GM12873 (cell line): ENCODE data around the gene TNS2.

ENCODE experiments used
- CTCF ChIP-seq: IDR thresholded peaks from 2 replicates; pipeline ENCODE4 v1.5.1; 2012; ENCODE audit warnings: low read depth, mild to moderate bottlenecking, moderate library complexity, low read length, control low read depth; ENCODE audit not compliant: insufficient read depth; ENCODE audit errors: missing control alignments

The TNS2 gene

DNA sequence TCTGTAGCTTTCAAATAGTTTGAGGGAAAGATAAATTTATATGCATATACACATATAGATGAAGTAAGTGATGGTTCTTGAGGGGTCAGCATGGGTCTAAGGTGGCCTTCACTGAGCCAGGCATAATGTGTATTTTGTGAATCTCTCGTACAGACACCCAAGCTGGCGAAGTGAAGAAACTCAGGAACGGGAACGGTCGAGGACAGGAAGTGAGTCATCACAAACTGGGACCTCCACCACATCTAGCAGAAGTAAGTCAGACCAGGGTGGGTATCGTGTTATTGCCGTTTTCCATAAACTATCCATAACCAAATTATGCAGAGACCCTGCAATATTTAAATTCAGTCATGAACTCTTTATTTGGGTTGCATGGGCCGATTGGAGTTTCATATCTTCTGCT is 15.4 kb upstream of the TNS2 start:
- TF ChIP-seq CTCF = no peak

- TF ChIP-seq CTCF = no peak
Measured at GRCh38 chr12:53036802-53037201, 13.1 kb upstream of the TNS2 start.

DNA sequence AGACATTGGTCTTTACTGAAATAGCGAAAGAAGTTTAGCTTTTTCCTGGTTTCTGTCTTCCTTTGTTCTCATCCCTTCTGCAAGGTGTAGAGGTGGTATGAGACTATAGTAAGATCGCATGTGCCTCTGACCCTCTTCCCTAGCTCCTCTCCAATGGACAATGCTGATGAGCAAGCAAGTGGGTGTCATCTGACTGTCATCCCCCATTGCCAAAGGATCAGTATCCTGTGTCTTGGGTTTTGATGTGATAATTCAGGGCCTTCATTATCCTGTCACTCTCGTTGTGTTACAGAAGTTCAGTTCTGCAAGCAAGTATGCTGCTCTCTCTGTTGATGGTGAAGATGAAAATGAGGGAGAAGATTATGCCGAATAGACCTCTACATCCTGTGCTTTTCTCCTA is 10.0 kb upstream of the TNS2 start:
- TF ChIP-seq CTCF = no peak

- no peak for TF ChIP-seq CTCF
Measured at GRCh38 chr12:53042607-53043454, 7.0 kb upstream of the TNS2 start.

DNA sequence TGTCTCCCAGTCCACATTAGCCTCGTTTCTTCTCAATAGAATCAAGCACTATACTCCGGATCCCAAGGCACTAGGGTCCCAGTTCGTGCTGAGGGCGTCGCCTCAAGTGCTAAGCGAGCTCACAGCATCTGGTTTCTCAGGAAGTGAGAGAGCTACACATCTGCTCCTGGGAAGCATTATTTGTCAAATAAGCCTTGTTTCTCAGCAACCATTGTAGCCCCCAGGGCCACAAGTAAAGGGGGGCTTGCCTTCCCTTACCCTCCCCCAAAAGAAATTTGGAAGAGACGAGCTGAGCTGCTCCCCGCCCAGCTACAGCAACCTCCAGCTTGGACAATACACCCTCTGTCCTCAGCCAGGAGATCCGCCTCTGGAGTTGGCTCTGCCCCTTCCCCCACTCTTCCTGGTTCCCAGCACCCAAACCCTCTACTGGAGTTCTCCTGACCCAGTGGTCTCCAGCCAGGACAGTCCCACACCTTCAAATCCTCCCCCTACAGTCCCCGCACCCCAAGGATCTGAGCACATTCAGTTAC is 5.7 kb upstream of the TNS2 start:
- no peak for TF ChIP-seq CTCF

DNA sequence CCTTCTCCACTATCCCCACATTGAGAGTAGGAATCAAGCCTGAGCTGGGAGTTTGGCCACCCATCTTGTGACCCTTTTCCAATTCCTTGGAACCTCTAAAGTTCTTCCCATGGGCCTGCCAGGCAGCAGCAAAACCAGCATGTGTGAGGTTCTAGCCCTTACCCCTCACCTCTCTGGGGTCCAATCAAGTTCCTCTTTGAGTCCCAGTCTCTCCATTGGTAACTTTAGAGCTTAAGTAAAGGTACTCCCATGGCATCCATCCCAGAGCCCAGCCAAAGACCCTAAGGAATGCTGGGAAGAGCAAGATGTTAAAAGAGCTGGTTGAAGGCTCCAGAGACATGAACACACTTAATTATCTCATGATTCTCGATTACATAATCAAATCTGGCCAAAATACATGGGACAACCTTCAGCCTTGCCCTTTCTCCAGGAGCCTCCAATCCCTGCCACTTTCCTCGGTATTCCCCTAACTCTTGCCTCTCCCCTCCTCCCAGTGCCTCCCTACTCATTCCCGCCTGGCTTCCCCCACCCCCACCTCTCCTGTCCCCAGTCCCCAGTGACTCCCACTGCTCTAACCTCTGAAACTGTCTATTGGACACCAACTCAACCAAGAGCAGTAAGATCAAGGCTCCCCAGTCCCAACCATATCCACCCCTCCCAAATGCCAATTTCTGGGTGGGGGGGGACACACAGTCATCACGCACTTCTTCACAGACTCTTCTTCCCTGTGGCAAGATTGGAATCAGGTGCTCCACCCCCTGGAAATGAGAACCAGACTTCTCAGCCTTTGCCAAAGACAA is 4.8 kb upstream of the TNS2 start:
- no peak for TF ChIP-seq CTCF

GRCh38 chr12:53045696-53046045 is 4.2 kb upstream of the TNS2 start:
- TF ChIP-seq CTCF = no peak
